Endothelial cell of umbilical vein (primary cell): ENCODE data around the gene ZNF304. TPM values are rescaled to one million over a fixed set of nuclear protein-coding genes. Genes with fewer than 3 reads are reported as not detected.

Experiments
- BruUV-seq: library from RNA; stranded (reverse); fragments of 400-500 nt; replicated peaks from 2 replicates; lab custom pipeline; 2021; lab: Mats Ljungman, UMichigan
- CTCF ChIA-PET: fragments of 300-600, 350-600 bp; sonication (Branson Sonifier 250); formaldehyde crosslinking; loops from one replicate; lab custom pipeline; 2021; ENCODE audit warnings: antibody characterized with exemption, inconsistent platforms; lab: Charles Lee
- POLR2A ChIA-PET: fragments of 300-600, 350-600 bp; sonication (Branson Sonifier 250); formaldehyde crosslinking; loops from one replicate; lab custom pipeline; 2021; ENCODE audit warnings: antibody characterized with exemption, inconsistent platforms; lab: Charles Lee
- DNase-seq: peaks from one replicate; pipeline ENCODE4 v3.0.0-alpha.2; 2011; ENCODE audit warnings: low read depth, low spot score
- FAIRE-seq: peaks from 2 replicates; lab custom pipeline; 2011; peaks lifted over from hg19 to GRCh38; lab: Jason Lieb, UNC
- H2AFZ ChIP-seq: 2 replicates; pipeline ENCODE4 v1.6.0; 2012; ENCODE audit warnings: low read depth, low read length, control low read depth, inconsistent platforms
- H3K27ac ChIP-seq: 2 replicates; pipeline ENCODE4 v1.5.1; 2011; ENCODE audit warnings: low read depth, mild to moderate bottlenecking, control low read depth, low read length, moderate library complexity; ENCODE audit not compliant: insufficient read depth
- H3K27me3 ChIP-seq, 2 experiments: 2 replicates each; pipeline versions ENCODE4 v1.6.0 to v1.6.1; 2011; ENCODE audit warnings: low read length in 2 of 2, mixed read lengths in 1 of 2; ENCODE audit not compliant: control insufficient read depth in 2 of 2, insufficient read depth in 2 of 2
- H3K36me3 ChIP-seq, 2 experiments: 2 replicates in 1 of 2; 3 replicates in 1 of 2; pipeline ENCODE4 v1.5.1; 2011; ENCODE audit warnings: low read length in 2 of 2, mild to moderate bottlenecking in 1 of 2, moderate library complexity in 1 of 2; ENCODE audit not compliant: control insufficient read depth in 2 of 2, insufficient read depth in 2 of 2; ENCODE audit errors: extremely low read depth in 1 of 2
- H3K4me1 ChIP-seq: 3 replicates; pipeline ENCODE4 v1.5.1; 2011; ENCODE audit warnings: mild to moderate bottlenecking, low read length; ENCODE audit not compliant: control insufficient read depth, insufficient read depth; ENCODE audit errors: extremely low read depth
- H3K4me2 ChIP-seq: 2 replicates; pipeline ENCODE4 v1.6.1; 2011; ENCODE audit warnings: low read length, control low read depth, mixed read lengths; ENCODE audit not compliant: insufficient read depth
- H3K4me3 ChIP-seq, 3 experiments: fragments of 200-600 bp in 1 of 3; sonication (generic), shearing (Covaris generic) in 1 of 3; replicated peaks in 1 of 3; 2 replicates each; pipeline ENCODE4 v1.5.1; 2011 to 2016; ENCODE audit warnings: control low read depth in 3 of 3, low read length in 3 of 3, mild to moderate bottlenecking in 2 of 3, inconsistent platforms in 1 of 3, low read depth in 1 of 3, moderate library complexity in 1 of 3; ENCODE audit not compliant: insufficient read depth in 1 of 3
- H3K79me2 ChIP-seq: 2 replicates; pipeline ENCODE4 v1.6.0; 2012; ENCODE audit warnings: low read length, inconsistent platforms; ENCODE audit not compliant: control insufficient read depth, insufficient read depth
- H3K9ac ChIP-seq: replicated peaks from 2 replicates; pipeline ENCODE3; 2011; ENCODE audit warnings: low read length, control low read depth; ENCODE audit not compliant: insufficient read depth; ENCODE audit errors: extremely low read depth
- H3K9me1 ChIP-seq: replicated peaks from 3 replicates; pipeline ENCODE4 v1.6.0; 2011; ENCODE audit warnings: mild to moderate bottlenecking, low read length; ENCODE audit not compliant: control insufficient read depth, insufficient read depth; ENCODE audit errors: extremely low read depth
- H3K9me3 ChIP-seq: replicated peaks from 2 replicates; pipeline ENCODE4 v1.5.1; 2012; ENCODE audit warnings: low read length, inconsistent platforms; ENCODE audit not compliant: control insufficient read depth, insufficient read depth
- H4K20me1 ChIP-seq: replicated peaks from 2 replicates; pipeline ENCODE3; 2011; ENCODE audit warnings: mild to moderate bottlenecking, low read length; ENCODE audit not compliant: control insufficient read depth, insufficient read depth; ENCODE audit errors: extremely low read depth
- EZH2 ChIP-seq: IDR thresholded peaks from 2 replicates; pipeline ENCODE4 v1.6.1; 2012; ENCODE audit warnings: borderline replicate concordance, low read depth, mild to moderate bottlenecking, moderate library complexity, low read length, inconsistent platforms; ENCODE audit not compliant: severe bottlenecking
- FOS ChIP-seq: IDR thresholded peaks from 2 replicates; pipeline ENCODE4 v1.6.1; 2011; ENCODE audit warnings: mild to moderate bottlenecking, low read length, moderate library complexity, borderline replicate concordance; ENCODE audit not compliant: insufficient read depth
- GATA2 ChIP-seq: IDR thresholded peaks from 2 replicates; pipeline ENCODE4 v1.7.0; 2011; ENCODE audit warnings: low read depth, mild to moderate bottlenecking, moderate library complexity, mixed read lengths, low read length; ENCODE audit not compliant: insufficient read length, insufficient read depth
- POLR2A ChIP-seq: IDR thresholded peaks from 2 replicates; pipeline ENCODE4 v1.6.1; 2012; ENCODE audit warnings: low read depth, mild to moderate bottlenecking, control low read depth, low read length
- POLR2AphosphoS5 ChIP-seq: IDR thresholded peaks from 2 replicates; pipeline ENCODE4 v1.6.1; 2012; ENCODE audit warnings: low read depth, mild to moderate bottlenecking, control low read depth, low read length, moderate library complexity; ENCODE audit not compliant: insufficient read depth
- dilution Hi-C: fragments of 300-500 bp; cut with MboI; formaldehyde crosslinking; loops from one replicate; pipeline ENCODE4 v1.15.0; 2019; ENCODE audit warnings: low sequenced_read_pairs; ENCODE audit not compliant: extremely low pct_ligation_motif_present
- intact Hi-C: fragments of 100-400 bp; cut with micrococcal nuclease; formaldehyde crosslinking; loops from one replicate; pipeline ENCODE4 v1.10.0; 2022
- polyA plus RNA-seq, 4 experiments: library from polyadenylated mRNA; depleted of rRNA in 3 of 4; stranded (reverse) in 3 of 4; unstranded in 1 of 4; fragments of >200 nt; gene quantifications; 2 replicates each; pipeline versions ENCODE4 v1.2.1 to v1.2.3, GENCODE V29; 2011 to 2012; ENCODE audit warnings: missing spikeins in 1 of 4
- total RNA-seq: library from RNA; stranded (reverse); gene quantifications from 2 replicates; pipeline ENCODE4 v1.2.3, GENCODE V29; 2021
- TF ChIP-seq, protein P1 (sequence below), 2 donors: IDR thresholded peaks; 1 replicate in 1 of 2; 2 replicates in 1 of 2; pipeline ENCODE4 v1.5.1; 2011; ENCODE audit warnings: low read length in 2 of 2, mild to moderate bottlenecking in 2 of 2, moderate library complexity in 2 of 2, control low read depth in 1 of 2, inconsistent platforms in 1 of 2, low read depth in 1 of 2; ENCODE audit not compliant: insufficient read depth in 1 of 2; ENCODE audit errors: extremely low read depth in 1 of 2

ZNF304 gene
- total and polyA plus RNA-seq, 2 donors (not counting 3 experiments of a cell fraction or from before 2014, with no cell fraction given), result 2.5 to 5.3 TPM

DNA sequence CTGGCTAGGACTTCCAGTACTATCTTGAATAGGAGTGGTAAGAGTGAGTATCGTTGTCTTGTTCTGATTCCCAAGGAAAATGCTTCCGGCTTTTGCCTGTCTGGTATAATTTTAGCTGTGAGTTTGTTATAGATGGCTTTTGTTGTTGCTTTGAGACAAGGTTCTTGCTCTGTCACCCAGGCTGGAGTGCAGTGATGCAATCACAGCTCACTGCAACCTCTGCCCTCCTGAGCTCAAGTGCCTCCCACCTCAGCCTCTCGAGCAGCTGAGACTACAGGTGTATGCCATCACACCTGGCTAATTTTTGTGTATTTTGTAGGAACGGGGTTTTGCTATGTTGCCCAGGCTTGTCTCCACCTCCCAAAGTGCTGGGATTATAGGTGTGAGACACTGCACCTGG lies 36.9 kb upstream of the ZNF304 start:
- H3K9ac ChIP-seq, result no peak overlapping the region
- no peaks in the 10 kb centered on the region for H3K9me1 ChIP-seq
- dilution Hi-C loops (no loop called here), intact Hi-C loops (no loop called here)
- BruUV-seq, result no TSS peak
- H3K4me2 ChIP-seq, result no peak overlapping the region
- H2AFZ ChIP-seq, result no peak overlapping the region
- H3K36me3 ChIP-seq, result no peaks in the 10 kb centered on the region
- DNase-seq (no peak), FAIRE-seq (no peak)
- CTCF ChIA-PET, result interaction anchor here (1.0 kb wide), 1 partner anchor 13 kb away, joined by 4 read pairs; no protein-coding TSS in a partner anchor
- POLR2A ChIA-PET, result no interaction called here
- no peaks in the 10 kb centered on the region for H3K9me3 ChIP-seq
- H3K27me3 ChIP-seq, result peaks cover 16 to 24% of the 10 kb centered on the region in 2 experiments
- TF ChIP-seq, protein P1, sequence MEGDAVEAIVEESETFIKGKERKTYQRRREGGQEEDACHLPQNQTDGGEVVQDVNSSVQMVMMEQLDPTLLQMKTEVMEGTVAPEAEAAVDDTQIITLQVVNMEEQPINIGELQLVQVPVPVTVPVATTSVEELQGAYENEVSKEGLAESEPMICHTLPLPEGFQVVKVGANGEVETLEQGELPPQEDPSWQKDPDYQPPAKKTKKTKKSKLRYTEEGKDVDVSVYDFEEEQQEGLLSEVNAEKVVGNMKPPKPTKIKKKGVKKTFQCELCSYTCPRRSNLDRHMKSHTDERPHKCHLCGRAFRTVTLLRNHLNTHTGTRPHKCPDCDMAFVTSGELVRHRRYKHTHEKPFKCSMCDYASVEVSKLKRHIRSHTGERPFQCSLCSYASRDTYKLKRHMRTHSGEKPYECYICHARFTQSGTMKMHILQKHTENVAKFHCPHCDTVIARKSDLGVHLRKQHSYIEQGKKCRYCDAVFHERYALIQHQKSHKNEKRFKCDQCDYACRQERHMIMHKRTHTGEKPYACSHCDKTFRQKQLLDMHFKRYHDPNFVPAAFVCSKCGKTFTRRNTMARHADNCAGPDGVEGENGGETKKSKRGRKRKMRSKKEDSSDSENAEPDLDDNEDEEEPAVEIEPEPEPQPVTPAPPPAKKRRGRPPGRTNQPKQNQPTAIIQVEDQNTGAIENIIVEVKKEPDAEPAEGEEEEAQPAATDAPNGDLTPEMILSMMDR (IDR thresholded peaks at IDR 0.05; ENCODE audit: extremely low read depth in 1 of 2, insufficient read depth in 1 of 2, low read depth in 1 of 2, low read length in 2 of 2), result no peak
- TF ChIP-seq FOS, result no peak
- TF ChIP-seq POLR2A, result no peak
- no peak for TF ChIP-seq GATA2
- H3K4me3 ChIP-seq, result no peak overlapping the region
- H3K27ac ChIP-seq, result no peak overlapping the region
- no peaks in the 10 kb centered on the region for H3K79me2 ChIP-seq
- no peaks in the 10 kb centered on the region for H4K20me1 ChIP-seq
- H3K4me1 ChIP-seq, result no peaks in the 10 kb centered on the region

DNA sequence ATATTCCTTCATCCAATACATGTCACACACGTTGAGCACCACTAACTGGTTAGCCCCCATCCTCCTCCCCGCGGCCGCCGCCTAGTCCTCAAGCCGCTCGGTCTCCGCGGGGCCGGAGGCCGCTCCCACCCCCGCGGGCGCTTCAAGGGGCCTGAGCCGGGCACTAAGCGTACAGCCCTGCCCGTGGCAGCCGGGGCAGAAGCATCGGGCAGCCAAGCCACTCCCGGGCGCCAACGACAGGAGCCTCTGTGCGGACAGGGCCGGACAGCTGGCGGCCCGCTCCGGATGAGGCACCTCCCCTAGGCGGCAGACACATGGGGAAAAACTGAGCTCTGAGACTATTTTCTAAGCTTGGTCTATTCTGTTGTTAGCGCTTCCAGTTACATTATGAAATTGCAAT lies 33.6 kb upstream of the ZNF304 start:
- Histone ChIP-seq H3K36me3 (no peaks in the 10 kb centered on the region), H4K20me1 (no peaks in the 10 kb centered on the region), H3K4me1 (peaks cover 6% of the 10 kb centered on the region), H3K4me3 (no peak overlapping the region), H2AFZ (no peak overlapping the region), H3K27me3 (peaks cover 16 to 24% of the 10 kb centered on the region in 2 experiments), H3K4me2 (no peak overlapping the region), H3K9me1 (no peaks in the 10 kb centered on the region), H3K27ac (no peak overlapping the region), H3K9ac (no peak overlapping the region), H3K79me2 (peaks cover 18% of the 10 kb centered on the region), H3K9me3 (no peaks in the 10 kb centered on the region)
- BruUV-seq, result no TSS peak
- ChIA-PET CTCF (no interaction called here), POLR2A (no interaction called here)
- no peak for DNase-seq
- dilution Hi-C loops (no loop called here), intact Hi-C loops (no loop called here)
- no peak for FAIRE-seq
- TF ChIP-seq EZH2, result peak; percentile 43
- TF ChIP-seq POLR2AphosphoS5, result no peak
